HepG2 (cell line): Measurements from ENCODE around the gene NXN. TPM values are rescaled to one million over a fixed set of nuclear protein-coding genes. Genes with fewer than 3 reads are reported as not detected.

Experiments
- ATF1 ChIP-seq: IDR thresholded peaks from 2 replicates; pipeline ENCODE4 v1.6.1; 2016; ENCODE audit warnings: mild to moderate bottlenecking, control low read depth
- EHMT2 ChIP-seq: fragments of 200-600 bp; sonication (generic); IDR thresholded peaks from 2 replicates; pipeline ENCODE4 v1.7.0; 2017; ENCODE audit warnings: antibody characterized with exemption, low read depth, low read length, borderline replicate concordance
- ERF ChIP-seq: IDR thresholded peaks from 2 replicates; pipeline ENCODE4 v1.6.1; 2018; ENCODE audit warnings: missing biosample characterization, missing genetic modification reagents
- FIP1L1 ChIP-seq: fragments of 200-400 bp; formaldehyde crosslinking; IDR thresholded peaks from 2 replicates; pipeline ENCODE4 v1.6.1; 2018; ENCODE audit warnings: low read depth, mild to moderate bottlenecking, low read length, moderate library complexity, borderline replicate concordance; ENCODE audit not compliant: insufficient read depth
- GATA4 ChIP-seq: sonication (generic); IDR thresholded peaks from 2 replicates; pipeline ENCODE4 v1.6.1; 2016; ENCODE audit warnings: antibody characterized with exemption, low read depth, borderline replicate concordance
- GPBP1L1 ChIP-seq: sonication (generic); formaldehyde crosslinking; IDR thresholded peaks from 2 replicates; pipeline ENCODE4 v1.5.0; 2020; ENCODE audit warnings: mild to moderate bottlenecking, missing genetic modification reagents
- HINFP ChIP-seq: sonication (generic); formaldehyde crosslinking; IDR thresholded peaks from 2 replicates; pipeline ENCODE4 v1.4.0; 2020; ENCODE audit warnings: low read depth, mild to moderate bottlenecking, missing genetic modification reagents
- HMG20A ChIP-seq: IDR thresholded peaks from 2 replicates; pipeline ENCODE4 v1.6.1; 2016; ENCODE audit warnings: borderline replicate concordance
- HMGXB3 ChIP-seq: sonication (generic); formaldehyde crosslinking; IDR thresholded peaks from 2 replicates; pipeline ENCODE4 v1.4.0; 2020; ENCODE audit warnings: missing genetic modification reagents, borderline replicate concordance
- KAT7 ChIP-seq: IDR thresholded peaks from 2 replicates; pipeline ENCODE4 v1.6.1; 2018; ENCODE audit warnings: borderline replicate concordance, missing compliant biosample characterization
- KDM3A ChIP-seq: IDR thresholded peaks from 2 replicates; pipeline ENCODE4 v1.6.1; 2018; ENCODE audit warnings: low read depth, missing compliant biosample characterization
- MED8 ChIP-seq: sonication (generic); formaldehyde crosslinking; IDR thresholded peaks from 2 replicates; pipeline ENCODE4 v1.8.1; 2023; ENCODE audit warnings: mild to moderate bottlenecking, missing genetic modification reagents; ENCODE audit not compliant: insufficient replicate concordance
- NCOA5 ChIP-seq: sonication (generic); formaldehyde crosslinking; IDR thresholded peaks from 2 replicates; pipeline ENCODE4 v1.4.0; 2020; ENCODE audit warnings: missing genetic modification reagents
- NFYC ChIP-seq: IDR thresholded peaks from 2 replicates; pipeline ENCODE4 v1.6.1; 2016; ENCODE audit warnings: missing genetic modification reagents, missing compliant biosample characterization
- NPAS2 ChIP-seq: sonication (generic); formaldehyde crosslinking; IDR thresholded peaks from 2 replicates; pipeline ENCODE4 v1.8.0; 2022; ENCODE audit warnings: mild to moderate bottlenecking, missing genetic modification reagents, borderline replicate concordance
- PAX8 ChIP-seq: sonication (generic); formaldehyde crosslinking; IDR thresholded peaks from 2 replicates; pipeline ENCODE4 v1.8.0; 2022; ENCODE audit warnings: mild to moderate bottlenecking, missing genetic modification reagents, borderline replicate concordance
- PRPF4 ChIP-seq: fragments of 200-400 bp; formaldehyde crosslinking; IDR thresholded peaks from 2 replicates; pipeline ENCODE4 v1.6.1; 2016; ENCODE audit warnings: low read length, low read depth; ENCODE audit not compliant: poor library complexity, severe bottlenecking
- RBM39 ChIP-seq: fragments of 200-400 bp; formaldehyde crosslinking; IDR thresholded peaks from one replicate; pipeline ENCODE4 v1.6.1; 2018; ENCODE audit warnings: antibody characterized with exemption, mild to moderate bottlenecking, low read depth, low read length; ENCODE audit not compliant: poor library complexity, severe bottlenecking
- ZFY ChIP-seq: sonication (generic); formaldehyde crosslinking; IDR thresholded peaks from 2 replicates; pipeline ENCODE4 v1.4.0; 2020; ENCODE audit warnings: missing genetic modification reagents
- ZKSCAN5 ChIP-seq: sonication (generic); formaldehyde crosslinking; IDR thresholded peaks from 2 replicates; pipeline ENCODE4 v1.5.1; 2020; ENCODE audit warnings: mild to moderate bottlenecking, missing genetic modification reagents
- ZNF12 ChIP-seq: sonication (generic); formaldehyde crosslinking; IDR thresholded peaks from 2 replicates; pipeline ENCODE4 v1.5.0; 2020; ENCODE audit warnings: missing genetic modification reagents
- ZNF33B ChIP-seq: sonication (generic); formaldehyde crosslinking; IDR thresholded peaks from 2 replicates; pipeline ENCODE4 v1.5.1; 2020; ENCODE audit warnings: mild to moderate bottlenecking, missing genetic modification reagents
- ZNF747 ChIP-seq: sonication (generic); formaldehyde crosslinking; IDR thresholded peaks from 2 replicates; pipeline ENCODE4 v1.8.1; 2023; ENCODE audit warnings: missing genetic modification reagents, mild to moderate bottlenecking, borderline replicate concordance
- ZSCAN22 ChIP-seq: sonication (generic); formaldehyde crosslinking; IDR thresholded peaks from 2 replicates; pipeline ENCODE4 v1.4.0; 2020; ENCODE audit warnings: mild to moderate bottlenecking, missing genetic modification reagents
- polyA plus RNA-seq, 8 experiments: library from polyadenylated mRNA; depleted of rRNA in 3 of 8; stranded (reverse) in 7 of 8; unstranded in 1 of 8; fragments of >200 nt; fragmentation: Illumina TruSeq in 4 of 8; extraction: Trizol in 4 of 8; gene quantifications; 2 replicates each; pipeline versions ENCODE4 v1.2.1 to v1.2.3, GENCODE V29; 2011 to 2016; ENCODE audit warnings: low read depth in 4 of 8, missing spikeins in 1 of 8, mixed read lengths in 1 of 8; ENCODE audit not compliant: insufficient read depth in 1 of 8
- total RNA-seq, 5 experiments: library from RNA; depleted of rRNA; stranded (reverse); fragments of >200 nt; fragmentation: Illumina TruSeq; extraction: Trizol; gene quantifications; 2 replicates each; pipeline ENCODE4 v1.2.3, GENCODE V29; 2016; ENCODE audit warnings: low read depth in 1 of 5

NXN gene
- total and polyA plus RNA-seq, 2 of the 13 experiments (the other 11 are each of a cell fraction or from before 2014, with no cell fraction given): 22.2 to 24.3 TPM

GRCh38 chr17:930258-930657 is 49.3 kb downstream of the NXN start (continued):
- TF ChIP-seq GPBP1L1 (CRISPR knock-in tag) (no peak), NPAS2 (CRISPR knock-in tag) (no peak), MED8 (no peak), HMGXB3 (CRISPR knock-in tag) (peak; percentile 84), ZNF12 (CRISPR knock-in tag) (peak; percentile 78; the same call in 1 of the 2 replicates), HINFP (peak; percentile 36; the same call in 1 of the 2 replicates), GATA4 (0 out of 2 replicates have a peak, but pooled peaks have one; percentile 58), PRPF4 (no peak), ZSCAN22 (0 out of 2 replicates have a peak, but pooled peaks have one; percentile 31), RBM39 (no peak), ERF (CRISPR knock-in tag) (peak; percentile 99), NCOA5 (CRISPR knock-in tag) (no peak), NFYC (CRISPR knock-in tag) (no peak), ZKSCAN5 (CRISPR knock-in tag) (no peak), ZNF33B (CRISPR knock-in tag) (0 out of 2 replicates have a peak, but pooled peaks have one; percentile 42), KDM3A (CRISPR knock-in tag) (peak; percentile 85; the same call in 1 of the 2 replicates), ATF1 (CRISPR knock-in tag) (peak; percentile 81), ZFY (CRISPR knock-in tag) (no peak), EHMT2 (no peak), FIP1L1 (no peak), ZNF747 (0 out of 2 replicates have a peak, but pooled peaks have one; percentile 33), PAX8 (CRISPR knock-in tag) (no peak), KAT7 (peak; percentile 62; the same call in 1 of the 2 replicates), HMG20A (CRISPR knock-in tag) (peak; percentile 97)
